ENCODE measurements around the gene PCDHGA3. TPM values are rescaled to one million over a fixed set of nuclear protein-coding genes. Genes with fewer than 3 reads are reported as not detected.

PCDHGA3 gene
- total and polyA plus RNA-seq, 9 of the 15 experiments (the other 6 are each of a cell fraction or from before 2014, with no cell fraction given) = 0.13 to 0.28 (median 0.18) TPM; not detected in 2

DNA sequence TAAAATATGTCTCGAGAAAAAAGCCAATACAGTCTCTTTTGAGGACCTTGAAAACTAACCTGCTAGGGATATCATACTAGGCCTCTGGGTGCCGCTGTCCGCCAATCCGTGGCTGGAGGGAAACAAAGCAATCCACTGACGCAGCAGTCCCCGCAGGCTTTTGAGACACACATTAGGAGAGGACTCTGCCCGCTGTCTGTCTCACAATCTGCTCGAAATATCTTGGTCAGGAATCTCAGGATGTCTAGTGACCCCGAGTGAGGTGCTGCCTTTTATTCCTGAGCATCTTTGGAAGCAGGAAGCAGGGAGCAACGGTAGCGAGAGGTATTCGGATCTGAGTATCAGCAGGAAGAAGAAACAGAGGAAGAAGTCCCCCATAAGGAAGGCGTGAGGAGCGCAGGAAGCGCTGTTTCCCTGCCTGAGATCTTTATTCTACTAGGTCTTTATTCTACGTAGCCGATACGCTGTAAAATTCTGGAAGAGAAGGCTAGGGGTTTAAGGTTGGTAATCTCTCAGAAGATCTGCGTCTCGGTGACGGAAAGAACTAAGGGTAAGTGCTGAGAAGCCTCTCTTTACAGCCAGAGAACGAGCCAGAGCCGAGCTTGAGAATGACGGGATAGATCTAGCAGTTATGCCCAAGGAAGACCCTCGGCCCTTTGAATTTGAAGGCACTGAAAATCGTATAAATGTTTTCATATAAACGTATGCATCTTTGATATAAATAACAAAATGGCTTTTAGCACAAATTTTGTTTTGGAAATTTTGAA, 17.4 kb upstream of the PCDHGA3 start (continued):
- TF ChIP-seq, protein P1, sequence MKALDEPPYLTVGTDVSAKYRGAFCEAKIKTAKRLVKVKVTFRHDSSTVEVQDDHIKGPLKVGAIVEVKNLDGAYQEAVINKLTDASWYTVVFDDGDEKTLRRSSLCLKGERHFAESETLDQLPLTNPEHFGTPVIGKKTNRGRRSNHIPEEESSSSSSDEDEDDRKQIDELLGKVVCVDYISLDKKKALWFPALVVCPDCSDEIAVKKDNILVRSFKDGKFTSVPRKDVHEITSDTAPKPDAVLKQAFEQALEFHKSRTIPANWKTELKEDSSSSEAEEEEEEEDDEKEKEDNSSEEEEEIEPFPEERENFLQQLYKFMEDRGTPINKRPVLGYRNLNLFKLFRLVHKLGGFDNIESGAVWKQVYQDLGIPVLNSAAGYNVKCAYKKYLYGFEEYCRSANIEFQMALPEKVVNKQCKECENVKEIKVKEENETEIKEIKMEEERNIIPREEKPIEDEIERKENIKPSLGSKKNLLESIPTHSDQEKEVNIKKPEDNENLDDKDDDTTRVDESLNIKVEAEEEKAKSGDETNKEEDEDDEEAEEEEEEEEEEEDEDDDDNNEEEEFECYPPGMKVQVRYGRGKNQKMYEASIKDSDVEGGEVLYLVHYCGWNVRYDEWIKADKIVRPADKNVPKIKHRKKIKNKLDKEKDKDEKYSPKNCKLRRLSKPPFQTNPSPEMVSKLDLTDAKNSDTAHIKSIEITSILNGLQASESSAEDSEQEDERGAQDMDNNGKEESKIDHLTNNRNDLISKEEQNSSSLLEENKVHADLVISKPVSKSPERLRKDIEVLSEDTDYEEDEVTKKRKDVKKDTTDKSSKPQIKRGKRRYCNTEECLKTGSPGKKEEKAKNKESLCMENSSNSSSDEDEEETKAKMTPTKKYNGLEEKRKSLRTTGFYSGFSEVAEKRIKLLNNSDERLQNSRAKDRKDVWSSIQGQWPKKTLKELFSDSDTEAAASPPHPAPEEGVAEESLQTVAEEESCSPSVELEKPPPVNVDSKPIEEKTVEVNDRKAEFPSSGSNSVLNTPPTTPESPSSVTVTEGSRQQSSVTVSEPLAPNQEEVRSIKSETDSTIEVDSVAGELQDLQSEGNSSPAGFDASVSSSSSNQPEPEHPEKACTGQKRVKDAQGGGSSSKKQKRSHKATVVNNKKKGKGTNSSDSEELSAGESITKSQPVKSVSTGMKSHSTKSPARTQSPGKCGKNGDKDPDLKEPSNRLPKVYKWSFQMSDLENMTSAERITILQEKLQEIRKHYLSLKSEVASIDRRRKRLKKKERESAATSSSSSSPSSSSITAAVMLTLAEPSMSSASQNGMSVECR (CRISPR knock-in tag; IDR thresholded peaks at IDR 0.05) = no peak
- TF ChIP-seq SOX6 (IDR thresholded peaks at IDR 0.05) (peak; percentile 79), PATZ1 (CRISPR knock-in tag; IDR thresholded peaks at IDR 0.05; ENCODE audit: borderline replicate concordance) (no peak), TBP (optimal IDR thresholded peaks at IDR 0.05; ENCODE audit: low read depth, low read length) (peak; percentile 64), HNRNPLL (IDR thresholded peaks at IDR 0.05; ENCODE audit: low read depth, low read length, poor library complexity, severe bottlenecking) (peak; percentile 93), MCM7 (IDR thresholded peaks at IDR 0.05) (no peak), HMGN3 (IDR thresholded peaks at IDR 0.05; ENCODE audit: borderline replicate concordance, extremely low read depth, insufficient read length, low read depth, low read length) (no peak), PKNOX1 (IDR thresholded peaks at IDR 0.05) (peak; percentile 55), POLR2H (tag; IDR thresholded peaks at IDR 0.05; ENCODE audit: low read depth) (no peak), CBX3 (IDR thresholded peaks at IDR 0.05; ENCODE audit: borderline replicate concordance in 1 of 2, low read length in 2 of 2) (peak in 1 of 2 experiments; percentile 69; a peak in 2 of 3 replicates), HLTF (IDR thresholded peaks at IDR 0.05) (no peak)
- TF ChIP-seq, protein P2, sequence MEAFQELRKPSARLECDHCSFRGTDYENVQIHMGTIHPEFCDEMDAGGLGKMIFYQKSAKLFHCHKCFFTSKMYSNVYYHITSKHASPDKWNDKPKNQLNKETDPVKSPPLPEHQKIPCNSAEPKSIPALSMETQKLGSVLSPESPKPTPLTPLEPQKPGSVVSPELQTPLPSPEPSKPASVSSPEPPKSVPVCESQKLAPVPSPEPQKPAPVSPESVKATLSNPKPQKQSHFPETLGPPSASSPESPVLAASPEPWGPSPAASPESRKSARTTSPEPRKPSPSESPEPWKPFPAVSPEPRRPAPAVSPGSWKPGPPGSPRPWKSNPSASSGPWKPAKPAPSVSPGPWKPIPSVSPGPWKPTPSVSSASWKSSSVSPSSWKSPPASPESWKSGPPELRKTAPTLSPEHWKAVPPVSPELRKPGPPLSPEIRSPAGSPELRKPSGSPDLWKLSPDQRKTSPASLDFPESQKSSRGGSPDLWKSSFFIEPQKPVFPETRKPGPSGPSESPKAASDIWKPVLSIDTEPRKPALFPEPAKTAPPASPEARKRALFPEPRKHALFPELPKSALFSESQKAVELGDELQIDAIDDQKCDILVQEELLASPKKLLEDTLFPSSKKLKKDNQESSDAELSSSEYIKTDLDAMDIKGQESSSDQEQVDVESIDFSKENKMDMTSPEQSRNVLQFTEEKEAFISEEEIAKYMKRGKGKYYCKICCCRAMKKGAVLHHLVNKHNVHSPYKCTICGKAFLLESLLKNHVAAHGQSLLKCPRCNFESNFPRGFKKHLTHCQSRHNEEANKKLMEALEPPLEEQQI (IDR thresholded peaks at IDR 0.05) = no peak
- TF ChIP-seq, protein P3, sequence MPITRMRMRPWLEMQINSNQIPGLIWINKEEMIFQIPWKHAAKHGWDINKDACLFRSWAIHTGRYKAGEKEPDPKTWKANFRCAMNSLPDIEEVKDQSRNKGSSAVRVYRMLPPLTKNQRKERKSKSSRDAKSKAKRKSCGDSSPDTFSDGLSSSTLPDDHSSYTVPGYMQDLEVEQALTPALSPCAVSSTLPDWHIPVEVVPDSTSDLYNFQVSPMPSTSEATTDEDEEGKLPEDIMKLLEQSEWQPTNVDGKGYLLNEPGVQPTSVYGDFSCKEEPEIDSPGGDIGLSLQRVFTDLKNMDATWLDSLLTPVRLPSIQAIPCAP (CRISPR knock-in tag; IDR thresholded peaks at IDR 0.05; ENCODE audit: borderline replicate concordance) = no peak
- TF ChIP-seq, protein P4, sequence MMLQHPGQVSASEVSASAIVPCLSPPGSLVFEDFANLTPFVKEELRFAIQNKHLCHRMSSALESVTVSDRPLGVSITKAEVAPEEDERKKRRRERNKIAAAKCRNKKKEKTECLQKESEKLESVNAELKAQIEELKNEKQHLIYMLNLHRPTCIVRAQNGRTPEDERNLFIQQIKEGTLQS (IDR thresholded peaks at IDR 0.05) = no peak
- TF ChIP-seq, protein P4 (CRISPR knock-in tag; conservative IDR thresholded peaks at IDR 0.05) = no peak
